ENCODE measurements around the gene MYCBPAP. TPM values are rescaled to one million over a fixed set of nuclear protein-coding genes. Genes with fewer than 3 reads are reported as not detected.
"Not testable (repeated sequence)": the region's sequence is repeated elsewhere in the genome, so short reads cannot be mapped to it uniquely, and the experiment has no call there.

MYCBPAP gene
- total RNA-seq, 3 donors from 2014 or later: 1.6 to 3.4 (median 2.4) TPM

GRCh38 chr17:50474523-50474922, 33.7 kb upstream of the MYCBPAP start:
- ATAC-seq (no peak), DNase-seq (peak in 2 of 3 donors; percentile 15 to 23)
- TF ChIP-seq CTCF (IDR thresholded peaks at IDR 0.05): no peak
- H3K9me3 ChIP-seq: no peaks in the 10 kb centered on the region
- H3K4me1 ChIP-seq (ENCODE audit: low read depth): peaks cover 31% of the 10 kb centered on the region
- H3K36me3 ChIP-seq (ENCODE audit: low read depth): no peaks in the 10 kb centered on the region
- intact Hi-C loops (cut with DNase I, micrococcal nuclease): no loop called here
- no peak overlapping the region for H3K4me3 ChIP-seq

- Histone ChIP-seq H3K36me3 (ENCODE audit: low read depth) (no peaks in the 10 kb centered on the region), H3K9me3 (no peaks in the 10 kb centered on the region), H3K4me1 (ENCODE audit: low read depth) (peaks cover 27% of the 10 kb centered on the region), H3K4me3 (no peak overlapping the region)
- peak; percentile 10 to 22 (median 18) for DNase-seq
- intact Hi-C loops (cut with DNase I, micrococcal nuclease): no loop called here
- TF ChIP-seq CTCF (IDR thresholded peaks at IDR 0.05): no peak
- ATAC-seq: no peak
Measured at GRCh38 chr17:50475362-50475761, 32.9 kb upstream of the MYCBPAP start.

GRCh38 chr17:50475775-50476544, 32.3 kb upstream of the MYCBPAP start:
- H3K9me3 ChIP-seq; H3K36me3 ChIP-seq (ENCODE audit: low read depth); H3K4me3 ChIP-seq; intact Hi-C loops (cut with DNase I, micrococcal nuclease): not testable (repeated sequence)
- peak; percentile 9 for ATAC-seq
- peaks cover 23% of the 10 kb centered on the region for H3K4me1 ChIP-seq (ENCODE audit: low read depth)
- peak; percentile 16 to 50 (median 30) for DNase-seq

- Histone ChIP-seq H3K4me3 (no peak overlapping the region), H3K4me1 (ENCODE audit: low read depth) (peaks cover 19% of the 10 kb centered on the region), H3K36me3 (ENCODE audit: low read depth) (no peaks in the 10 kb centered on the region), H3K9me3 (no peaks in the 10 kb centered on the region)
- no peak for TF ChIP-seq CTCF (IDR thresholded peaks at IDR 0.05)
- intact Hi-C loops (cut with DNase I, micrococcal nuclease): no loop called here
- ATAC-seq (peak; percentile 5), DNase-seq (peak; percentile 41 to 66 (median 50))
Measured at GRCh38 chr17:50476545-50477315, 31.5 kb upstream of the MYCBPAP start.

- Histone ChIP-seq H3K4me3 (no peak overlapping the region), H3K4me1 (ENCODE audit: low read depth) (peaks cover 24% of the 10 kb centered on the region), H3K9me3 (no peaks in the 10 kb centered on the region), H3K36me3 (ENCODE audit: low read depth) (no peaks in the 10 kb centered on the region)
- DNase-seq (peak; percentile 20 to 36 (median 30)), ATAC-seq (no peak)
- intact Hi-C loops (cut with DNase I, micrococcal nuclease): no loop called here
- TF ChIP-seq CTCF (IDR thresholded peaks at IDR 0.05): no peak
Measured at GRCh38 chr17:50477976-50478375, 30.3 kb upstream of the MYCBPAP start.

All from mucosa of descending colon (tissue), 3 donors.